H1 (cell line): ENCODE data around the gene IMP3. TPM values are rescaled to one million over a fixed set of nuclear protein-coding genes. Genes with fewer than 3 reads are reported as not detected.

Source experiments
- CTCF ChIA-PET: fragments of 300-600 bp; sonication (Branson Sonifier 250); formaldehyde crosslinking; loops from one replicate; lab custom pipeline; 2021; ENCODE audit not compliant: partially characterized antibody; lab: Charles Lee
- POLR2A ChIA-PET: fragments of 300-600 bp; sonication (Branson Sonifier 250); formaldehyde crosslinking; loops from one replicate; lab custom pipeline; 2021; ENCODE audit warnings: inconsistent platforms; ENCODE audit not compliant: partially characterized antibody; lab: Charles Lee
- DNase-seq, 2 experiments: peaks; one replicate each; pipeline versions ENCODE4 v3.0.0 to v3.0.0-alpha.2; 2010 to 2022; ENCODE audit warnings: low spot score in 2 of 2, low read depth in 1 of 2, mixed read lengths in 1 of 2
- FAIRE-seq: peaks from 2 replicates; lab custom pipeline; 2011; peaks lifted over from hg19 to GRCh38; lab: Jason Lieb, UNC
- H2AFZ ChIP-seq: 2 replicates; pipeline ENCODE4 v1.8.1; 2012; ENCODE audit warnings: low read length, inconsistent platforms
- H2AK5ac ChIP-seq: 2 replicates; pipeline ENCODE4 v1.6.1; 2013; ENCODE audit warnings: low read depth, low read length
- H2BK120ac ChIP-seq: replicated peaks from 2 replicates; pipeline ENCODE3; 2013; ENCODE audit warnings: low read depth, low read length, inconsistent platforms
- H2BK12ac ChIP-seq: 2 replicates; pipeline ENCODE4 v1.6.1; 2013; ENCODE audit warnings: low read depth, low read length
- H2BK15ac ChIP-seq: 2 replicates; pipeline ENCODE4 v1.6.1; 2013; ENCODE audit warnings: low read length
- H2BK20ac ChIP-seq: 2 replicates; pipeline ENCODE4 v1.6.1; 2013; ENCODE audit warnings: low read length
- H2BK5ac ChIP-seq: 2 replicates; pipeline ENCODE4 v1.6.1; 2013; ENCODE audit warnings: low read depth, low read length
- H3K14ac ChIP-seq: 2 replicates; pipeline ENCODE4 v1.6.1; 2013; ENCODE audit warnings: inconsistent platforms; ENCODE audit not compliant: insufficient read length
- H3K18ac ChIP-seq: 2 replicates; pipeline ENCODE4 v1.6.1; 2013; ENCODE audit warnings: low read length; ENCODE audit errors: extremely low read depth
- H3K23ac ChIP-seq: 2 replicates; pipeline ENCODE4 v1.6.1; 2013; ENCODE audit warnings: inconsistent platforms; ENCODE audit not compliant: insufficient read length
- H3K23me2 ChIP-seq: 2 replicates; pipeline ENCODE4 v1.6.1; 2013; ENCODE audit warnings: low read depth, low read length
- H3K27ac ChIP-seq: 2 replicates; pipeline ENCODE4 v1.6.1; 2011; ENCODE audit warnings: low read depth, low read length, inconsistent platforms
- H3K27me3 ChIP-seq, 4 experiments: replicated peaks in 1 of 4; 1 replicate in 1 of 4; 2 replicates in 3 of 4; pipeline versions ENCODE4 v1.6.1 to v1.8.1; 2011 to 2013; ENCODE audit warnings: low read length in 3 of 4, mild to moderate bottlenecking in 3 of 4, inconsistent platforms in 2 of 4, mixed read lengths in 2 of 4, moderate library complexity in 1 of 4; ENCODE audit not compliant: control insufficient read depth in 3 of 4, insufficient read depth in 3 of 4; ENCODE audit errors: extremely low read depth in 1 of 4
- H3K36me3 ChIP-seq, 4 experiments: 2 replicates each; pipeline versions ENCODE4 v1.6.1 to v1.8.1; 2011 to 2013; ENCODE audit warnings: mild to moderate bottlenecking in 4 of 4, low read length in 3 of 4, moderate library complexity in 2 of 4, control low read depth in 1 of 4, inconsistent platforms in 1 of 4; ENCODE audit not compliant: insufficient read depth in 4 of 4, control insufficient read depth in 2 of 4
- H3K4ac ChIP-seq: replicated peaks from 2 replicates; pipeline ENCODE3; 2013; ENCODE audit warnings: low read length, low read depth, mixed read lengths, inconsistent platforms; ENCODE audit not compliant: insufficient read length
- H3K4me1 ChIP-seq, 4 experiments: replicated peaks in 1 of 4; 1 replicate in 1 of 4; 2 replicates in 3 of 4; pipeline versions ENCODE4 v1.6.1 to v1.8.1; 2011 to 2013; ENCODE audit warnings: low read length in 3 of 4, inconsistent platforms in 2 of 4, mixed read lengths in 1 of 4; ENCODE audit not compliant: insufficient read depth in 4 of 4, control insufficient read depth in 3 of 4
- H3K4me2 ChIP-seq, 2 experiments: 2 replicates each; pipeline versions ENCODE4 v1.6.1 to v1.8.1; 2011 to 2013; ENCODE audit warnings: low read depth in 2 of 2, low read length in 2 of 2, control low read depth in 1 of 2, inconsistent platforms in 1 of 2, mild to moderate bottlenecking in 1 of 2; ENCODE audit not compliant: insufficient read depth in 1 of 2
- H3K4me3 ChIP-seq, 4 experiments: fragments of 200-600, 300-600 bp in 1 of 4; sonication (generic), shearing (Covaris generic), sonication (Bioruptor Twin) in 1 of 4; 2 replicates each; pipeline versions ENCODE4 v1.5.1 to v1.8.1; 2011 to 2016; ENCODE audit warnings: low read length in 4 of 4, low read depth in 3 of 4, control low read depth in 2 of 4, inconsistent platforms in 2 of 4, mild to moderate bottlenecking in 2 of 4, mixed read lengths in 1 of 4, moderate library complexity in 1 of 4; ENCODE audit not compliant: insufficient read depth in 2 of 4; ENCODE audit errors: extremely low read depth in 1 of 4
- H3K56ac ChIP-seq: replicated peaks from 2 replicates; pipeline ENCODE3; 2013; ENCODE audit warnings: low read depth, mild to moderate bottlenecking, mixed read lengths, low read length, inconsistent platforms; ENCODE audit not compliant: insufficient read length
- H3K79me1 ChIP-seq: 2 replicates; pipeline ENCODE4 v1.6.1; 2013; ENCODE audit warnings: low read depth, low read length, control low read depth
- H3K79me2 ChIP-seq, 2 experiments: 2 replicates each; pipeline versions ENCODE4 v1.6.1 to v1.8.1; 2012 to 2013; ENCODE audit warnings: low read length in 2 of 2, mild to moderate bottlenecking in 2 of 2, inconsistent platforms in 1 of 2; ENCODE audit not compliant: insufficient read depth in 2 of 2, control insufficient read depth in 1 of 2
- H3K9ac ChIP-seq, 4 experiments: replicated peaks in 1 of 4; 1 replicate in 1 of 4; 2 replicates in 3 of 4; pipeline versions ENCODE4 v1.6.1 to v1.8.1; 2011 to 2013; ENCODE audit warnings: low read depth in 3 of 4, low read length in 3 of 4, control low read depth in 2 of 4, mild to moderate bottlenecking in 2 of 4, moderate library complexity in 2 of 4, inconsistent platforms in 1 of 4; ENCODE audit errors: extremely low read depth in 1 of 4
- H3K9me3 ChIP-seq, 2 experiments: 2 replicates each; pipeline versions ENCODE4 v1.6.1 to v1.8.1; 2012 to 2013; ENCODE audit warnings: mild to moderate bottlenecking in 2 of 2, moderate library complexity in 2 of 2, control low read depth in 1 of 2, inconsistent platforms in 1 of 2, low read depth in 1 of 2, low read length in 1 of 2, mixed read lengths in 1 of 2; ENCODE audit not compliant: insufficient read depth in 2 of 2
- H4K20me1 ChIP-seq, 2 experiments: replicated peaks in 1 of 2; 2 replicates each; pipeline versions ENCODE3 to v1.8.1; 2011 to 2013; ENCODE audit warnings: inconsistent platforms in 2 of 2, low read length in 2 of 2, mild to moderate bottlenecking in 1 of 2; ENCODE audit not compliant: insufficient read depth in 2 of 2, control insufficient read depth in 1 of 2
- H4K5ac ChIP-seq: 2 replicates; pipeline ENCODE4 v1.6.1; 2013; ENCODE audit warnings: low read length, low read depth, mixed read lengths, inconsistent platforms; ENCODE audit not compliant: insufficient read length
- H4K8ac ChIP-seq: 2 replicates; pipeline ENCODE4 v1.8.0; 2013; ENCODE audit warnings: mild to moderate bottlenecking, moderate library complexity, low read length, inconsistent platforms; ENCODE audit not compliant: insufficient read depth; ENCODE audit errors: extremely low read depth
- H4K91ac ChIP-seq: replicated peaks from 2 replicates; pipeline ENCODE3; 2013; ENCODE audit warnings: low read length, mixed read lengths, inconsistent platforms; ENCODE audit not compliant: insufficient read length
- FOSL1 ChIP-seq: IDR thresholded peaks from 2 replicates; pipeline ENCODE4 v1.6.1; 2011; ENCODE audit warnings: mild to moderate bottlenecking, low read depth, low read length, moderate library complexity; ENCODE audit not compliant: insufficient read depth
- HDAC6 ChIP-seq: IDR thresholded peaks from one replicate; pipeline ENCODE4 v1.7.1; 2012; ENCODE audit warnings: low read depth, mild to moderate bottlenecking, inconsistent platforms, low read length, moderate library complexity
- SAP30 ChIP-seq: fragments of 300-600 bp; sonication (generic); IDR thresholded peaks from 2 replicates; pipeline ENCODE4 v1.7.1; 2012; ENCODE audit warnings: low read length, moderate library complexity, mild to moderate bottlenecking, inconsistent platforms; ENCODE audit not compliant: insufficient read depth, insufficient replicate concordance
- TBP ChIP-seq: IDR thresholded peaks from 2 replicates; pipeline ENCODE4 v1.6.1; 2011; ENCODE audit warnings: low read depth, low read length, improper control_type of control experiment
- WGBS, 2 experiments: shearing (Covaris generic) in 1 of 2; methylation state at CpG; one replicate each; pipeline versions ENCODE4 v1.1.6 to v1.1.7; 2013 to 2015; ENCODE audit warnings: low lambda C conversion rate in 2 of 2, mixed read lengths in 2 of 2, inconsistent platforms in 1 of 2, low coverage in 1 of 2, missing lambda C conversion rate in 1 of 2; ENCODE audit not compliant: insufficient replicate concordance in 2 of 2, insufficient coverage in 1 of 2, insufficient read length in 1 of 2; ENCODE audit errors: extremely low coverage in 1 of 2, missing lambda C conversion rate in 1 of 2; 5-methylcytosine and 5-hydroxymethylcytosine counted together
- polyA plus RNA-seq, 7 experiments: library from polyadenylated mRNA; depleted of rRNA in 3 of 7; stranded (reverse) in 5 of 7; unstranded in 2 of 7; fragments of >200 nt in 5 of 7; fragments of 200-250 nt in 2 of 7; gene quantifications; 1 replicate in 5 of 7; 2 replicates in 1 of 7; 4 replicates in 1 of 7; pipeline versions ENCODE4 v1.2.1 to v1.2.3, GENCODE V29; 2011 to 2013; ENCODE audit warnings: missing spikeins in 2 of 7, mixed read lengths in 2 of 7
- total RNA-seq: library from RNA; stranded (reverse); fragmentation: NEBNext Ultra II Directional; extraction: Animal tissue kit (Norgen Biotek cat#: 25700); gene quantifications from 2 replicates; pipeline ENCODE4 v1.2.1, GENCODE V29; 2021

IMP3 gene
- total and polyA plus RNA-seq, 2 of the 8 experiments (the other 6 are each of a cell fraction or from before 2014, with no cell fraction given) = 114 to 273 TPM

- FAIRE-seq (no peak), DNase-seq (no peak)
- H3K36me3 ChIP-seq = peaks cover 7 to 27% (median 19%) of the 10 kb centered on the region in 4 experiments
- H4K5ac ChIP-seq = no peak overlapping the region
- no peak overlapping the region for H3K4me2 ChIP-seq
- no peak overlapping the region for H3K4ac ChIP-seq
- H4K8ac ChIP-seq = no peak overlapping the region
- no peak overlapping the region for H3K9ac ChIP-seq
- no peaks in the 10 kb centered on the region for H3K4me1 ChIP-seq
- no peaks in the 10 kb centered on the region for H3K27me3 ChIP-seq
- ChIA-PET POLR2A (interaction anchor here (0.7 kb wide), 1 partner anchor 10 kb away, joined by 3 read pairs; no protein-coding TSS in a partner anchor), CTCF (interaction anchor here (1.4 to 5.7 kb wide), 2 partner anchors 10 to 12 kb away, joined by 3 to 35 read pairs; no protein-coding TSS in a partner anchor)
- H2AFZ ChIP-seq = no peak overlapping the region
- H4K20me1 ChIP-seq = no peaks in the 10 kb centered on the region
- no peaks in the 10 kb centered on the region for H3K79me1 ChIP-seq
- no peak overlapping the region for H2AK5ac ChIP-seq
- no peak overlapping the region for H3K18ac ChIP-seq
- no peak for TF ChIP-seq TBP
- TF ChIP-seq FOSL1 = no peak
- no peak for TF ChIP-seq HDAC6
- no peak for TF ChIP-seq SAP30
- no peak overlapping the region for H2BK120ac ChIP-seq
- no peak overlapping the region for H4K91ac ChIP-seq
- H3K14ac ChIP-seq = no peak overlapping the region
- H3K23me2 ChIP-seq = no peaks in the 10 kb centered on the region
- H3K56ac ChIP-seq = no peak overlapping the region
- no peak overlapping the region for H2BK20ac ChIP-seq
- H3K79me2 ChIP-seq = no peaks in the 10 kb centered on the region
- H3K9me3 ChIP-seq = no peaks in the 10 kb centered on the region
- 82% methylated on average over 6 of the region's 6 CpGs; no CpG with 5 or more reads in 1 of the 2 experiments for WGBS, 2 experiments
- no peak overlapping the region for H3K23ac ChIP-seq
- H2BK12ac ChIP-seq = no peak overlapping the region
- H2BK15ac ChIP-seq = no peak overlapping the region
- no peak overlapping the region for H3K4me3 ChIP-seq
- H2BK5ac ChIP-seq = no peak overlapping the region
- no peak overlapping the region for H3K27ac ChIP-seq
Observed at GRCh38 chr15:75606711-75607699, 33.0 kb downstream of the IMP3 start.
